ENCODE data around the gene PKDREJ.

- TF ChIP-seq CTCF (IDR thresholded peaks at IDR 0.05) (no peak), POLR2AphosphoS5 (IDR thresholded peaks at IDR 0.05; ENCODE audit: low read depth, low read length) (no peak), SIN3A (IDR thresholded peaks at IDR 0.05; ENCODE audit: borderline replicate concordance, insufficient read depth, low read depth, low read length) (no peak)
Measured at GRCh38 chr22:46299101-46299500, 36.0 kb upstream of the PKDREJ start.
